Fibroblast of skin of right quadriceps (primary cell): Measurements from ENCODE around the gene KRTAP9-6.
A peak's percentile ranks its signal among the peaks of the same experiment; 100 is the strongest.
"Not testable (repeated sequence)": the region's sequence is repeated elsewhere in the genome, so short reads cannot be mapped to it uniquely, and the experiment has no call there.

Experiments used
- DNase-seq: peaks from one replicate; pipeline ENCODE4 v3.0.0-alpha.2; 2013

KRTAP9-6 gene

GRCh38 chr17:41265078-41265477, at the start of gene KRTAP9-6:
Gene KRTAP9-6, plus strand, starts transcription at chr17:41265378. Its CDS starts 0 bp downstream, at chr17:41265378.
- no peak for DNase-seq

- no peak for DNase-seq
Measured at GRCh38 chr17:41215681-41216080, 49.5 kb upstream of the KRTAP9-6 start.

GRCh38 chr17:41223821-41224220, 41.4 kb upstream of the KRTAP9-6 start:
- peak; percentile 15 for DNase-seq

GRCh38 chr17:41226051-41226450, 39.1 kb upstream of the KRTAP9-6 start:
- no peak for DNase-seq

- DNase-seq: not testable (repeated sequence)
Measured at GRCh38 chr17:41226598-41227095, 38.5 kb upstream of the KRTAP9-6 start, which contains the start of gene KRTAP9-2. Gene KRTAP9-2, plus strand, starts transcription at chr17:41226648. Its CDS starts 7 bp downstream, at chr17:41226655.

GRCh38 chr17:41230094-41230493, 35.1 kb upstream of the KRTAP9-6 start:
- no peak for DNase-seq

GRCh38 chr17:41231731-41232130, 33.4 kb upstream of the KRTAP9-6 start:
- no peak for DNase-seq

- not testable (repeated sequence) for DNase-seq
Measured at GRCh38 chr17:41232399-41233105, 32.6 kb upstream of the KRTAP9-6 start, which contains the start of gene KRTAP9-3. Gene KRTAP9-3, plus strand, starts transcription at chr17:41232449. Its CDS starts 53 bp downstream, at chr17:41232502.

- DNase-seq: not testable (repeated sequence)
Measured at GRCh38 chr17:41237116-41237515, 28.1 kb upstream of the KRTAP9-6 start.

- not testable (repeated sequence) for DNase-seq
Measured at GRCh38 chr17:41237949-41238437, 27.2 kb upstream of the KRTAP9-6 start, which contains the start of gene KRTAP9-8. Gene KRTAP9-8, plus strand, starts transcription at chr17:41237999. Its CDS starts 53 bp downstream, at chr17:41238052.

GRCh38 chr17:41246995-41247787, 18.0 kb upstream of the KRTAP9-6 start:
- not testable (repeated sequence) for DNase-seq

GRCh38 chr17:41249637-41250240, 15.4 kb upstream of the KRTAP9-6 start, which contains the start of gene KRTAP9-4:
Gene KRTAP9-4, plus strand, starts transcription at chr17:41249687. Its CDS starts 34 bp downstream, at chr17:41249721.
- not testable (repeated sequence) for DNase-seq

GRCh38 chr17:41251261-41251660, 13.9 kb upstream of the KRTAP9-6 start:
- DNase-seq: no peak

- DNase-seq: peak; percentile 7
Measured at GRCh38 chr17:41254861-41255260, 10.3 kb upstream of the KRTAP9-6 start.

GRCh38 chr17:41255381-41256290, 9.5 kb upstream of the KRTAP9-6 start, which contains the start of gene KRTAP9-9:
Gene KRTAP9-9, plus strand, starts transcription at chr17:41255384.
- peak; percentile 68 for DNase-seq

- DNase-seq: peak; percentile 55
Measured at GRCh38 chr17:41256291-41256685, 8.9 kb upstream of the KRTAP9-6 start.

- DNase-seq: no peak
Measured at GRCh38 chr17:41258406-41258805, 6.8 kb upstream of the KRTAP9-6 start.

GRCh38 chr17:41263212-41263611, 2.0 kb upstream of the KRTAP9-6 start:
- no peak for DNase-seq

GRCh38 chr17:41264599-41264998, 579 bp upstream of the KRTAP9-6 start:
- no peak for DNase-seq

- DNase-seq: no peak
Measured at GRCh38 chr17:41267711-41268110, 2.5 kb downstream of the KRTAP9-6 start.

- not testable (repeated sequence) for DNase-seq
Measured at GRCh38 chr17:41271323-41271722, 6.1 kb downstream of the KRTAP9-6 start.
